ENCODE data around the gene WIPF2. TPM values are rescaled to one million over a fixed set of nuclear protein-coding genes. Genes with fewer than 3 reads are reported as not detected.
A peak's percentile ranks its signal among the peaks of the same experiment; 100 is the strongest.

WIPF2 gene
- polyA plus RNA-seq, 1 donor = 24.5 TPM

GRCh38 chr17:40313668-40314583, 94.8 kb downstream of the WIPF2 start:
- peaks cover 63% of the 10 kb centered on the region for H3K4me1 ChIP-seq (ENCODE audit: control insufficient read depth, insufficient read depth, low read length)
- no peak overlapping the region for H3K27ac ChIP-seq (ENCODE audit: low read length)
- DNase-seq = peak in 1 of 2 donors; percentile 1
- no peaks in the 10 kb centered on the region for H3K36me3 ChIP-seq (ENCODE audit: control insufficient read depth, insufficient read depth, low read length)
- no peaks in the 10 kb centered on the region for H3K27me3 ChIP-seq (ENCODE audit: control insufficient read depth, insufficient read depth, low read length)
- H3K4me3 ChIP-seq (ENCODE audit: low read length) = no peak overlapping the region
- no CpG with 5 or more reads among the region's 7 CpGs for WGBS (ENCODE audit: insufficient coverage, low lambda C conversion rate)
- no peaks in the 10 kb centered on the region for H3K9me3 ChIP-seq (ENCODE audit: control insufficient read depth, low read depth, low read length)

GRCh38 chr17:40314584-40314956, 95.5 kb downstream of the WIPF2 start:
- no peak overlapping the region for H3K4me3 ChIP-seq (ENCODE audit: low read length)
- H3K27me3 ChIP-seq (ENCODE audit: control insufficient read depth, insufficient read depth, low read length) = no peaks in the 10 kb centered on the region
- no peaks in the 10 kb centered on the region for H3K36me3 ChIP-seq (ENCODE audit: control insufficient read depth, insufficient read depth, low read length)
- DNase-seq = peak in 1 of 2 donors; percentile 58
- no peak overlapping the region for H3K27ac ChIP-seq (ENCODE audit: low read length)
- H3K9me3 ChIP-seq (ENCODE audit: control insufficient read depth, low read depth, low read length) = no peaks in the 10 kb centered on the region
- peaks cover 65% of the 10 kb centered on the region for H3K4me1 ChIP-seq (ENCODE audit: control insufficient read depth, insufficient read depth, low read length)
- WGBS (ENCODE audit: insufficient coverage, low lambda C conversion rate) = no CpG with 5 or more reads among the region's 3 CpGs

DNA sequence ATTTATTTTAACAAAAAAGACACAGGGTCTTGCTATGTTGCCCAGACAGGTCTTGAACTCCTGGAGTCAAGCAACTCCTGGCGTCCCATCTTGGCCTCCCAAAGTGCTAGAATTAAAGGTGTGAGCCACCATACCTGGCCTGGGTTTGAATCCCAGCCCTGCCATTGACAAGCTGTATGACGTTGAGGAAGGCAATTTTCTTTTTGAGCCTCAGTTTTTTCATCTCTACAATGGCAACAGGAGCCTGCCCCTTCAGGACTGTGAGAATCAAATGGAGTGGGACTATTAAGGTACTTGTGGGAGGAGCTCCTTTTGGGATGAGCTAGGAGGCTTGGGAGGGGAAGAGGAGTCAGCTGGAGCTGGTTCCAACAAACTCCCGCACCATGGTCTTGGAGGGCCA, 96.1 kb downstream of the WIPF2 start:
- no peak for DNase-seq
- Histone ChIP-seq H3K36me3 (ENCODE audit: control insufficient read depth, insufficient read depth, low read length) (no peaks in the 10 kb centered on the region), H3K27me3 (ENCODE audit: control insufficient read depth, insufficient read depth, low read length) (no peaks in the 10 kb centered on the region), H3K4me3 (ENCODE audit: low read length) (no peak overlapping the region), H3K27ac (ENCODE audit: low read length) (peak overlapping the region; percentile 29), H3K9me3 (ENCODE audit: control insufficient read depth, low read depth, low read length) (no peaks in the 10 kb centered on the region), H3K4me1 (ENCODE audit: control insufficient read depth, insufficient read depth, low read length) (peaks cover 63% of the 10 kb centered on the region)
- no CpG with 5 or more reads among the region's 3 CpGs for WGBS (ENCODE audit: insufficient coverage, low lambda C conversion rate)

DNA sequence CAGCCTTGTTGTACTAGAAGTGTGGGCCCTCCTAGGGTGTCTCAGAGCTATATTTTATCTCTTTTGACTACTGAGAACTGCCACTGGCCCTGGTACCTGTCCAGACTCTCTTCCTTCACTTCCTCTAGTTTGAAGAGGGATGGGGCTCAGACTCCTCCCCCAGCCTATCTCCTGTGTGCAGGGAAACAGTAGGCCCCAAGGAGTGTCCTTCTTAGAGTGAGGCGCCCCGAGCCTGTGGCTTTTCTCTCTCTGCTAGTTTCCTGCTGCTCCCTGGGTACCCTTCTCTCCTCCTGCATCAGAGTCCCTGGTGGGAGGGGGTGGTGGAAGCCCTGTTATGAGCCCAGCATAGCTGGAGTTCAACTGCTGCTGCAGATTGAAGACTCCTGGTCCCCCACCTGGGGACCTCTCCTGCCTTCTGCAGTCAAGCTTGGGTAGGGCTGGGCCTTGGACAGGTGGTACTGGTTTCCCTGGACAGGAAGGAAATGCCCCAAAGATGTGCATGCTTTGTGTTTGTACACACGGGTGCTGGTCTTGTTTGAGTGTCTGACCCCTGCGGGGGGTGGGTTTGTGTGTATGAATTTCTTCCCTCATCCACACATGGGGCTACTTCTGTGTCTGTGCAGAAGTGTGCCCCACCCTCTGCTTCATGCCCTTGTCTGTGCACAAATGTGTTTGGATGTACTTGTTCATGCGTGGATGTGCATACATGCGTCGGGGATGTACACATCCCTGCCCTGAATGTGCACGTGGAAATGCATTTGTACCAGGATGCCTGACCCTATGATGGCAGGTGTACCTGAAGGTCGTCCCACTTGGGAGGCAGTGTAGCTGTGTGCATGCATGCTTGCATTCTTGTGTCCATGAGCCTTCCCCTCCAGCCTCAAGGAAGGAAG, 96.8 kb downstream of the WIPF2 start:
- H3K27me3 ChIP-seq (ENCODE audit: control insufficient read depth, insufficient read depth, low read length) = no peaks in the 10 kb centered on the region
- no peaks in the 10 kb centered on the region for H3K36me3 ChIP-seq (ENCODE audit: control insufficient read depth, insufficient read depth, low read length)
- peak overlapping the region; percentile 53 for H3K27ac ChIP-seq (ENCODE audit: low read length)
- H3K9me3 ChIP-seq (ENCODE audit: control insufficient read depth, low read depth, low read length) = no peaks in the 10 kb centered on the region
- no CpG with 5 or more reads among the region's 9 CpGs for WGBS (ENCODE audit: insufficient coverage, low lambda C conversion rate)
- H3K4me1 ChIP-seq (ENCODE audit: control insufficient read depth, insufficient read depth, low read length) = peaks cover 65% of the 10 kb centered on the region
- peak overlapping the region; percentile 25 for H3K4me3 ChIP-seq (ENCODE audit: low read length)
- peak in 1 of 2 donors; percentile 72 for DNase-seq

- H3K4me1 ChIP-seq (ENCODE audit: control insufficient read depth, insufficient read depth, low read length) = peaks cover 64% of the 10 kb centered on the region
- H3K27me3 ChIP-seq (ENCODE audit: control insufficient read depth, insufficient read depth, low read length) = no peaks in the 10 kb centered on the region
- H3K36me3 ChIP-seq (ENCODE audit: control insufficient read depth, insufficient read depth, low read length) = no peaks in the 10 kb centered on the region
- DNase-seq = peak; percentile 66 to 77
- no CpG with 5 or more reads among the region's 38 CpGs for WGBS (ENCODE audit: insufficient coverage, low lambda C conversion rate)
- peak overlapping the region; percentile 25 for H3K4me3 ChIP-seq (ENCODE audit: low read length)
- peak overlapping the region; percentile 54 for H3K27ac ChIP-seq (ENCODE audit: low read length)
- H3K9me3 ChIP-seq (ENCODE audit: control insufficient read depth, low read depth, low read length) = no peaks in the 10 kb centered on the region
Measured at GRCh38 chr17:40316571-40317344, 97.7 kb downstream of the WIPF2 start.

DNA sequence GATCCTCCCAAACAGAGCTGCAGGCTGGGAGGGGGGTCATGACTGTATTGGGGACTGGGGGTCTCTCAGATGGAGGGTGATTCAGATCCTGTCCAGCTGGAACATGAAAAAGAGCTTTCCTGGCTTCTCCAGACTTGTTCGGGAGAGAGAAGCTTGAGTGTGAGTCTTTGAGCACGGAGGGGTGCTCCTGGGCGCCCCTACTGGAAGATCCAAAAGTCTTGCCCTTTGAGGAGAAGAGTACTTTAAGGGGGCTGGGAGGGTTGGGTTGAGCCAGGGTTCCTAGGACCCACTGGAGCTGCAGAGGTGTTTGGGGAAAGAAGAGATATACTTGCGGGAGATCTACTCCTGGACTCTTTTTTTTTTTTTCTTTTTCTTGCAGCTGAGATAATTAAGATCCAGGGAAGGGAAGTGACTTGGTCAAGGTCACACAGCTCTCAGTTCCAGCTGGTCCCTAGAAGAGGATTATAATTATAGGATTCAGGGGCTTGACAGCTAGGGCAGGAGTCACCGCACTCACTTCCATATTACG, 98.3 kb downstream of the WIPF2 start:
- WGBS (ENCODE audit: insufficient coverage, low lambda C conversion rate) = no CpG with 5 or more reads among the region's 6 CpGs
- H3K9me3 ChIP-seq (ENCODE audit: control insufficient read depth, low read depth, low read length) = no peaks in the 10 kb centered on the region
- H3K27ac ChIP-seq (ENCODE audit: low read length) = peak overlapping the region; percentile 54
- peak overlapping the region; percentile 99 for H3K4me3 ChIP-seq (ENCODE audit: low read length)
- peaks cover 67% of the 10 kb centered on the region for H3K4me1 ChIP-seq (ENCODE audit: control insufficient read depth, insufficient read depth, low read length)
- H3K36me3 ChIP-seq (ENCODE audit: control insufficient read depth, insufficient read depth, low read length) = no peaks in the 10 kb centered on the region
- no peaks in the 10 kb centered on the region for H3K27me3 ChIP-seq (ENCODE audit: control insufficient read depth, insufficient read depth, low read length)
- peak in 1 of 2 donors; percentile 48 for DNase-seq

DNA sequence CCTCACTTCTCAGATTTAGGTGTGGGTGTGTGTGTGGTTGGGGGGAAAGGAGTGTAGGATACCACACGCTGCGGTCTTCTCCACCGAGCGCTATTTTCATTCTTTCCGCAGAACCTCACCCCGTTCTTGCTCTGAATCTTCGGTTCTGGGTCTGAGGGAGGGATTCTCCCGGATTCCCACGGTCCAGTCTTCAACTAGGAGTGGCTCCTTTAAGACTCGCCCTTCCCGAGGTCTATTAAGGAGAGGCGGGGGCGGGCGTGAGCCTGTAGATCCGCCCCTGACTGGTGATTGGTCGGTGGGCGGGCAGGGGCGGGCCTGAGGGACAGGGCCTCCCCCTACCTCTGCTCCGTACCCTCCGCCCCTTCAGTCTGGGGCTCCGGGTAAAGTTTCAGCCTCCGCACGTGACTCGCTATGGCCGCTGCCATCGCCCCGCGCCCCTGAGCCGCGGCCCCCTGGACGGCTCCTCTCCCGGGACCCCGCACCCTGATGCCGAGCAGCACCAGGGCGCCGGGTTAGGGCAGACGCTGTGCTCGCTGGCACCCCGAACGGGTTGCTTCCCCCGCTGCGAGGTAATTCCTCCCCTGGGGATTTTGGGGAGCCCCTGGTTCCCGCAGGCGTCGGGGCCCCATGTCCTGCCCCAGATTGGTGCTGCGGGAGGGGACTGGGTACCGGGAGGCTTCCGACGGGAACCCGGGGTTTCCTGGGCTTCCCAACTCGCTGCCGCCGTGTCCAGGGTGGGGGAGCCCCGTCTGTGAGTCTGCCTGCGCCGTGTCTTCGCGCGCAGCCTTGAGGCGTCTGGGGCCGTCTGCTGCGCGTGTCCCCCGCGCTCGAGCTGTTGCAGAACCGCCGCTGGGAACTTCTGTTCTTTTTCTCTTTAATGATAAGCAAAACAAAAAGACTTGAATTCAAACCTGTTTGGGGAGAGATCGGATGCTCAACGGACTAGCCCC, 99.1 kb downstream of the WIPF2 start:
- DNase-seq = peak; percentile 96 to 98
- WGBS (ENCODE audit: insufficient coverage, low lambda C conversion rate) = 0% methylated on average over 3 of the region's 70 CpGs
- Histone ChIP-seq H3K36me3 (ENCODE audit: control insufficient read depth, insufficient read depth, low read length) (no peaks in the 10 kb centered on the region), H3K9me3 (ENCODE audit: control insufficient read depth, low read depth, low read length) (no peaks in the 10 kb centered on the region), H3K4me1 (ENCODE audit: control insufficient read depth, insufficient read depth, low read length) (peaks cover 73% of the 10 kb centered on the region), H3K27ac (ENCODE audit: low read length) (peak overlapping the region; percentile 54), H3K4me3 (ENCODE audit: low read length) (peak overlapping the region; percentile 99), H3K27me3 (ENCODE audit: control insufficient read depth, insufficient read depth, low read length) (no peaks in the 10 kb centered on the region)

DNA sequence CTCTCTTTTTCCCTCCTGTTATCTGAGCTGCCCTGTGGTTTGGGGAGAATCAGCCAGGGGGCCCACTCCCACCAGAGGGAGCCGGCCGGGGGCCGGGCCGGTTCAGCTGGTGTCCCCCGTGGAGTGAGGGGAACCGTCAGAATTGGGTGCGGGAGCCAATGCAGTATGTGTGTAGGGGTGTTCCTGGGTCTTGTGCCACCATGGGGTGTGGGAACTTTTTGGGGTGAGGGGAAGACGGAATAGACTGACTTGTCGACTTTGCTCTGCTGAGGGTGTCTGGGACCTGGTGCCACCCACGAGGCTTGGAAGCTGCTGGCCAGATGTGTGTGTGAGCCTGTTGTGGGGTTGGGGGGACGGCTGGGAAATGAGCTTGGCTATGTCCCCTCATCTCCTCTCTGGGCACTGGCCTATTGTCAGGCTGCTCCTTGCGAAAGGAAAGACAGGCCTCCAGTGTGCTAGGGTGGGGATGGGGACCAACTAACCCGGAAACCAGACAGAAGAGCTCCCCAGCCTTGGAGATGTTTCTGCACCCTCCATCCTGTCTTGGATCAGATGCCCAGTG, 99.8 kb downstream of the WIPF2 start:
- no CpG with 5 or more reads among the region's 13 CpGs for WGBS (ENCODE audit: insufficient coverage, low lambda C conversion rate)
- peaks cover 79% of the 10 kb centered on the region for H3K4me1 ChIP-seq (ENCODE audit: control insufficient read depth, insufficient read depth, low read length)
- no peaks in the 10 kb centered on the region for H3K9me3 ChIP-seq (ENCODE audit: control insufficient read depth, low read depth, low read length)
- H3K4me3 ChIP-seq (ENCODE audit: low read length) = peak overlapping the region; percentile 99
- no peaks in the 10 kb centered on the region for H3K36me3 ChIP-seq (ENCODE audit: control insufficient read depth, insufficient read depth, low read length)
- H3K27ac ChIP-seq (ENCODE audit: low read length) = peak overlapping the region; percentile 16
- no peaks in the 10 kb centered on the region for H3K27me3 ChIP-seq (ENCODE audit: control insufficient read depth, insufficient read depth, low read length)
- peak in 1 of 2 donors; percentile 36 for DNase-seq
